Loucy (cell line): Measurements from ENCODE around the gene PNPLA2.

Source experiments
- EZH2phosphoT487 ChIP-seq: fragments of 200-600 bp; IDR thresholded peaks from 2 replicates; pipeline ENCODE4 v1.6.1; 2018; ENCODE audit warnings: antibody characterized with exemption, mild to moderate bottlenecking, moderate library complexity, borderline replicate concordance
- TF ChIP-seq, protein P1 (sequence below): fragments of 200-600 bp; sonication (generic); conservative IDR thresholded peaks from 2 replicates; pipeline ENCODE4 v1.5.1; 2014; ENCODE audit warnings: mild to moderate bottlenecking, antibody characterized with exemption, low read length

- no peak for TF ChIP-seq EZH2phosphoT487
- TF ChIP-seq, protein P1, sequence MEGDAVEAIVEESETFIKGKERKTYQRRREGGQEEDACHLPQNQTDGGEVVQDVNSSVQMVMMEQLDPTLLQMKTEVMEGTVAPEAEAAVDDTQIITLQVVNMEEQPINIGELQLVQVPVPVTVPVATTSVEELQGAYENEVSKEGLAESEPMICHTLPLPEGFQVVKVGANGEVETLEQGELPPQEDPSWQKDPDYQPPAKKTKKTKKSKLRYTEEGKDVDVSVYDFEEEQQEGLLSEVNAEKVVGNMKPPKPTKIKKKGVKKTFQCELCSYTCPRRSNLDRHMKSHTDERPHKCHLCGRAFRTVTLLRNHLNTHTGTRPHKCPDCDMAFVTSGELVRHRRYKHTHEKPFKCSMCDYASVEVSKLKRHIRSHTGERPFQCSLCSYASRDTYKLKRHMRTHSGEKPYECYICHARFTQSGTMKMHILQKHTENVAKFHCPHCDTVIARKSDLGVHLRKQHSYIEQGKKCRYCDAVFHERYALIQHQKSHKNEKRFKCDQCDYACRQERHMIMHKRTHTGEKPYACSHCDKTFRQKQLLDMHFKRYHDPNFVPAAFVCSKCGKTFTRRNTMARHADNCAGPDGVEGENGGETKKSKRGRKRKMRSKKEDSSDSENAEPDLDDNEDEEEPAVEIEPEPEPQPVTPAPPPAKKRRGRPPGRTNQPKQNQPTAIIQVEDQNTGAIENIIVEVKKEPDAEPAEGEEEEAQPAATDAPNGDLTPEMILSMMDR, result peak; percentile 80
Observed at GRCh38 chr11:848380-848931, 29.7 kb downstream of the PNPLA2 start.
